ENCODE results near the gene PLEKHM2. TPM values are rescaled to one million over a fixed set of nuclear protein-coding genes. Genes with fewer than 3 reads are reported as not detected.

PLEKHM2 gene
- total RNA-seq, 2 donors from 2014 or later, result 32.7 to 37.2 TPM

DNA sequence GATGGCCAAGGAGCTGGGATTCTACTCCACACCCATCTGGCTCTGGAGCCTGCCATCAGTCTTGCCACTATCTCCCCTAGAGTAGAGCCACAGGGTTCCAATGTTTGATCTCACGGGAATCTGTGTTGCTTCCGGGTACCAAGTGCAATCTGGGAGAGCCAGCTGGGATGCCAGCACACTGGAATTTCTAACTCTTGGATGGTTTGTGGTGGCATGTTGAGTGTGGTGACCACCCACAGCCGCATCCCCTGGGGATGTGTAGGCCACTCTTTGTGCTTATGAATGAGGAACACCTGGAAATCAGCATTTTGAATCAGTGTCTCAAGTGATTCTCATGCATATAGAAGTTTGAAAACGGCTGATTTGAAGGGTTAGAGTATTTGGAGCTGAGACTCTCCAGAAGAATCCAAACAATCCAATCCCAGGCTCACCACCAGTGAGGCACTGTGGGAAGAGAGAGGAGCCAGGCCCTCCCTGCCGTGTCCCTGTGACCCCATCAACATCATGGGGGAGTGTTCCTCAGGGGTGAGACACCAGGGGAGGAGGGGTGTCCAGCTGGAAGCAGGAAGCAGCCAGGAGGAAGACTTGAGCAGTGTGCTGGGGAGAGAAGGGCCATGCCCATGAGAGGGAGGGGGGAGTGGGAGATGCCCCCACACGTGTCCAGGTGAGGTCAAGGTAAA, 87.9 kb downstream of the PLEKHM2 start:
- Histone ChIP-seq H3K4me1 (no peaks in the 10 kb centered on the region), H3K4me3 (no peak overlapping the region), H3K9ac (ENCODE audit: low read depth in 2 of 2, low read length in 2 of 2) (no peak overlapping the region), H3K9me3 (no peaks in the 10 kb centered on the region), H3K36me3 (peaks cover 21% of the 10 kb centered on the region), H3K27ac (no peak overlapping the region), H3K27me3 (no peaks in the 10 kb centered on the region)
- no peak for DNase-seq
- intact Hi-C loops (cut with DNase I), result no loop called here
- no peak for TF ChIP-seq CTCF (IDR thresholded peaks at IDR 0.05)

- peaks cover 14% of the 10 kb centered on the region for H3K36me3 ChIP-seq
These were observed 91.6 kb downstream of the PLEKHM2 start for GRCh38 chr1:15775706-15776105.

DNA sequence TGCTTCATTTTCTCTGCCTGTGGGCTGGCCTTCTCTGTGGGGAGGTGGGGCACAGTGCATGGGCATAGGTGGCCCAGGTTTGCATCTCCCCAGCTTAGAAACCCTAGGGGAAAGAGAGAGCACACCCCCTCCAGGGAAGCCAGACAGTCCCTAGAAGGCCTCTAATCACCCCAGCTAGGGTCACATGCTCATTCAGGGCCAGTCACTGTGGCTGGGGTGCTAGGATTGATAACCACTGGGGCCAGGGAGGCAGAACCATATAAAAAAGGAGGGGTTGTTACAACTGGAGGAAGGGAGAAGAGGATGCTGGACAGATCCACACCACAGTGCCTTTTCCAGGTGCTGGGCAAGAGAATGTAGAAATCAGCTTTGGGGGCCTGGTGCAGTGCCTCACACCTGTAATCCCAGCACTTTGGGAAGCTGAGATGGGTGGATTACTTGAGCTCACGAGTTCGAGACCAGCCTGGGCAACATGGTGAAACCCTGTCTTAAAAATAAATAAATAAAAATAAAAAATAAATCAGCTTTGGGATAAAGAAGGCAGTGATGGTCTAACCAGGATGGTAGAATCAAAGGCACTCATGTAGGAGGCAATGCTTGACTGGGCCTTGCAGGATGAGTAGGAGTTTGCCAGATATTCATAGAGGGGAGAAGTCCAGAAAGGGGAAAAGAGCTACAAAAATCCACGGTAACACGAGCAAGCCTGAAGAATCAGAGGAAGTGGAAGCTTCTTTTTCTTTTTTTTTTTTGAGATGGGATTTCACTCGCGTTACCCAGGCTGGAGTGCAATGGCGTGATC, 94.0 kb downstream of the PLEKHM2 start:
- H3K4me3 ChIP-seq, result no peak overlapping the region

More at GRCh38 chr1:15775706-15776105, 91.6 kb downstream of the PLEKHM2 start:
- no peak overlapping the region for H3K4me3 ChIP-seq
- peaks cover 4% of the 10 kb centered on the region for H3K4me1 ChIP-seq
- H3K27me3 ChIP-seq, result no peaks in the 10 kb centered on the region
- DNase-seq, result no peak
- H3K9ac ChIP-seq (ENCODE audit: low read depth in 2 of 2, low read length in 2 of 2), result no peak overlapping the region
- intact Hi-C loops (cut with DNase I), result no loop called here
- no peaks in the 10 kb centered on the region for H3K9me3 ChIP-seq
- no peak overlapping the region for H3K27ac ChIP-seq
- no peak for TF ChIP-seq CTCF (IDR thresholded peaks at IDR 0.05)

More for the DNA sequence above, 94.0 kb downstream of the PLEKHM2 start:
- no peaks in the 10 kb centered on the region for H3K36me3 ChIP-seq
- H3K9ac ChIP-seq (ENCODE audit: low read depth in 2 of 2, low read length in 2 of 2), result no peak overlapping the region
- no peak overlapping the region for H3K27ac ChIP-seq
- TF ChIP-seq CTCF (IDR thresholded peaks at IDR 0.05), result no peak
- H3K9me3 ChIP-seq, result no peaks in the 10 kb centered on the region
- H3K27me3 ChIP-seq, result no peaks in the 10 kb centered on the region
- peaks cover 4% of the 10 kb centered on the region for H3K4me1 ChIP-seq
- DNase-seq, result no peak
- intact Hi-C loops (cut with DNase I), result no loop called here

Other genes starting within 250 kb of the PLEKHM2 start
- 1 to 10 TPM in 1 of 2 donors, not detected in 1; 6.0 TPM for gene CTRC, start 245.9 kb upstream of the PLEKHM2 start, total RNA-seq
- 1 to 10 TPM in 1 of 2 donors, not detected in 1; 3.6 TPM for gene CELA2A, start 227.6 kb upstream of the PLEKHM2 start, total RNA-seq
- gene CELA2B, start 208.2 kb upstream of the PLEKHM2 start, total RNA-seq, result 1 to 10 TPM in 1 of 2 donors, not detected in 1; 1.1 TPM
- 10 to 100 TPM; 14.5 to 15.5 TPM for gene CASP9, start 160.1 kb upstream of the PLEKHM2 start, total RNA-seq
- gene DNAJC16, start 157.5 kb upstream of the PLEKHM2 start, total RNA-seq, result 10 to 100 TPM; 19.5 to 22.1 TPM
- 10 to 100 TPM; 21.6 to 54.2 TPM for gene AGMAT, start 99.3 kb upstream of the PLEKHM2 start, total RNA-seq
- 10 to 100 TPM; 28.6 to 38.7 TPM for gene DDI2, start 66.9 kb upstream of the PLEKHM2 start, total RNA-seq
- gene SLC25A34, start 51.9 kb downstream of the PLEKHM2 start, total RNA-seq, result 10 to 100 TPM in 1 of 2 donors, 1 to 10 TPM in 1; 3.2 to 16.0 TPM
- gene TMEM82, start 58.2 kb downstream of the PLEKHM2 start, total RNA-seq, result 10 to 100 TPM; 11.5 to 17.0 TPM
- gene FBLIM1, start 74.5 kb downstream of the PLEKHM2 start, total RNA-seq, result 100 to 1,000 TPM; 167 to 213 TPM
- 1 to 10 TPM; 2.4 to 3.2 TPM for gene UQCRHL, start 123.3 kb downstream of the PLEKHM2 start, total RNA-seq
- 10 to 100 TPM; 40.9 to 42.5 TPM for gene SPEN, start 163.4 kb downstream of the PLEKHM2 start, total RNA-seq

All from colonic mucosa (tissue), 4 donors.